IMR-90 (cell line): ENCODE data around the gene ATXN10. TPM values are rescaled to one million over a fixed set of nuclear protein-coding genes. Genes with fewer than 3 reads are reported as not detected.

Experiments used
- ATAC-seq: fragments of 200-7000 bp; cut with Tn5 transposase; 2 replicates; pipeline ENCODE4 v1.9.1; 2020; ENCODE audit warnings: low read depth, mild to moderate bottlenecking, moderate library complexity
- BruUV-seq: library from RNA; stranded (reverse); fragments of 400-500 nt; replicated peaks from 2 replicates; lab custom pipeline; 2021; lab: Mats Ljungman, UMichigan
- CTCF ChIA-PET: fragments of 300-600 bp; formaldehyde crosslinking; extraction: SDS; loops from one replicate; lab custom pipeline; 2021; ENCODE audit warnings: antibody characterized with exemption; lab: Yijun Ruan, JAX
- POLR2A ChIA-PET: fragments of 300-600 bp; sonication (Branson Sonifier 250); formaldehyde crosslinking; loops from one replicate; lab custom pipeline; 2022; ENCODE audit warnings: antibody characterized with exemption; ENCODE audit not compliant: unreplicated experiment; lab: Charles Lee
- DNase-seq: peaks from one replicate; pipeline ENCODE4 v3.0.0; 2013
- H2AFZ ChIP-seq: replicated peaks from 2 replicates; pipeline ENCODE3; 2013; ENCODE audit warnings: low read length, mild to moderate bottlenecking; ENCODE audit not compliant: poor library complexity
- H2AK5ac ChIP-seq: 2 replicates; pipeline ENCODE4 v1.6.1; 2013; ENCODE audit warnings: low read depth, low read length, inconsistent platforms
- H2AK9ac ChIP-seq: replicated peaks from 2 replicates; pipeline ENCODE3; 2013; ENCODE audit warnings: mild to moderate bottlenecking, low read depth, low read length, moderate library complexity; ENCODE audit not compliant: poor library complexity
- H2BK120ac ChIP-seq: 2 replicates; pipeline ENCODE4 v1.6.1; 2013; ENCODE audit warnings: low read depth, low read length, inconsistent platforms
- H2BK15ac ChIP-seq: 3 replicates; pipeline ENCODE4 v1.6.1; 2013; ENCODE audit warnings: low read depth, low read length, inconsistent platforms
- H2BK20ac ChIP-seq: 2 replicates; pipeline ENCODE4 v1.6.1; 2013; ENCODE audit warnings: low read depth, mild to moderate bottlenecking, inconsistent platforms, low read length, moderate library complexity
- H2BK5ac ChIP-seq: 2 replicates; pipeline ENCODE4 v1.6.1; 2013; ENCODE audit warnings: mild to moderate bottlenecking, low read depth, low read length, inconsistent platforms; ENCODE audit not compliant: poor library complexity, severe bottlenecking
- H3K14ac ChIP-seq: replicated peaks from 2 replicates; pipeline ENCODE4 v1.6.1; 2013; ENCODE audit warnings: low read depth, low read length, inconsistent platforms
- H3K18ac ChIP-seq: 2 replicates; pipeline ENCODE4 v1.6.1; 2013; ENCODE audit warnings: low read depth, low read length, control low read depth
- H3K23ac ChIP-seq: 2 replicates; pipeline ENCODE4 v1.6.1; 2013; ENCODE audit warnings: low read depth, low read length, inconsistent platforms
- H3K27ac ChIP-seq: 2 replicates; pipeline ENCODE4 v1.5.1; 2013; ENCODE audit warnings: mild to moderate bottlenecking, control low read depth, low read length; ENCODE audit not compliant: insufficient read depth
- H3K27me3 ChIP-seq: 2 replicates; pipeline ENCODE4 v1.6.1; 2013; ENCODE audit warnings: low read length; ENCODE audit not compliant: control insufficient read depth, insufficient read depth
- H3K36me3 ChIP-seq: 2 replicates; pipeline ENCODE4 v1.6.1; 2013; ENCODE audit warnings: low read length, mixed read lengths; ENCODE audit not compliant: control insufficient read depth, insufficient read depth
- H3K4ac ChIP-seq: 2 replicates; pipeline ENCODE4 v1.6.1; 2013; ENCODE audit warnings: low read depth, low read length, inconsistent platforms
- H3K4me1 ChIP-seq: 2 replicates; pipeline ENCODE4 v1.6.1; 2013; ENCODE audit warnings: low read length, mixed read lengths; ENCODE audit not compliant: control insufficient read depth, insufficient read depth
- H3K4me2 ChIP-seq: 2 replicates; pipeline ENCODE4 v1.6.1; 2013; ENCODE audit warnings: low read depth, mild to moderate bottlenecking, control low read depth, low read length, moderate library complexity
- H3K4me3 ChIP-seq: 2 replicates; pipeline ENCODE4 v1.5.1; 2013; ENCODE audit warnings: low read depth, mild to moderate bottlenecking, control low read depth, low read length, moderate library complexity; ENCODE audit not compliant: insufficient read depth
- H3K56ac ChIP-seq: 2 replicates; pipeline ENCODE4 v1.6.1; 2013; ENCODE audit warnings: low read length, inconsistent platforms; ENCODE audit not compliant: insufficient read depth; ENCODE audit errors: extremely low read depth
- H3K79me1 ChIP-seq, 2 experiments: 2 replicates each; pipeline ENCODE4 v1.6.1; 2013; ENCODE audit warnings: low read length in 2 of 2, inconsistent platforms in 1 of 2, low read depth in 1 of 2
- H3K9ac ChIP-seq: 2 replicates; pipeline ENCODE4 v1.6.1; 2013; ENCODE audit warnings: low read depth, low read length, control low read depth
- H3K9me1 ChIP-seq: 2 replicates; pipeline ENCODE4 v1.6.1; 2013; ENCODE audit warnings: low read length, inconsistent platforms; ENCODE audit not compliant: insufficient read depth
- H3K9me3 ChIP-seq: 2 replicates; pipeline ENCODE4 v1.6.1; 2013; ENCODE audit warnings: low read length; ENCODE audit not compliant: control insufficient read depth, insufficient read depth
- H4K20me1 ChIP-seq: 2 replicates; pipeline ENCODE4 v1.6.1; 2013; ENCODE audit warnings: low read length, inconsistent platforms; ENCODE audit not compliant: insufficient read depth
- H4K5ac ChIP-seq: 2 replicates; pipeline ENCODE4 v1.6.1; 2013; ENCODE audit warnings: mild to moderate bottlenecking, low read depth, low read length, control low read depth
- H4K8ac ChIP-seq, 2 experiments: 2 replicates each; pipeline ENCODE4 v1.6.1; 2013; ENCODE audit warnings: low read depth in 2 of 2, low read length in 2 of 2, control low read depth in 1 of 2, inconsistent platforms in 1 of 2
- H4K91ac ChIP-seq: 2 replicates; pipeline ENCODE4 v1.6.1; 2013; ENCODE audit warnings: low read depth, low read length, inconsistent platforms; ENCODE audit not compliant: insufficient read depth
- MAFK ChIP-seq: IDR thresholded peaks from 2 replicates; pipeline ENCODE4 v1.6.1; 2012; ENCODE audit warnings: low read depth, low read length, improper control_type of control experiment
- POLR2A ChIP-seq: IDR thresholded peaks from 2 replicates; pipeline ENCODE4 v1.6.1; 2012; ENCODE audit warnings: mild to moderate bottlenecking, low read depth, low read length
- WGBS, 2 experiments: methylation state at CpG; one replicate each; pipeline versions ENCODE4 v1.1.5 to v1.1.7; 2013; ENCODE audit warnings: missing lambda C conversion rate in 2 of 2; ENCODE audit not compliant: insufficient read length in 1 of 2; ENCODE audit errors: extremely low coverage in 2 of 2; 5-methylcytosine and 5-hydroxymethylcytosine counted together
- dilution Hi-C: fragments of 300-500 bp; cut with HindIII; formaldehyde crosslinking; loops from one replicate; pipeline ENCODE4 v1.14.3; 2018; ENCODE audit warnings: low sequenced_read_pairs; ENCODE audit not compliant: unreplicated experiment
- in situ Hi-C: fragments of 300-500 bp; cut with MboI; formaldehyde crosslinking; loops from 3 replicates; pipeline ENCODE4 v1.14.3; 2019; ENCODE audit warnings: low sequenced_read_pairs, inconsistent platforms, mixed read lengths
- intact Hi-C: fragments of 100-400 bp; cut with micrococcal nuclease; formaldehyde crosslinking; loops from 2 replicates; pipeline ENCODE4 v1.10.0; 2022
- polyA plus RNA-seq, 3 experiments: library from polyadenylated mRNA; depleted of rRNA; stranded (reverse); fragments of >200 nt; gene quantifications; 2 replicates each; pipeline ENCODE4 v1.2.3, GENCODE V29; 2012; ENCODE audit warnings: low replicate concordance in 1 of 3
- total RNA-seq: library from RNA; depleted of rRNA; stranded (reverse); fragments of >200 nt; gene quantifications from 2 replicates; pipeline ENCODE4 v1.2.3, GENCODE V29; 2012

The ATXN10 gene
- total and polyA plus RNA-seq, 2 of the 4 experiments (the other 2 are of a cell fraction), result 116 to 231 TPM

DNA sequence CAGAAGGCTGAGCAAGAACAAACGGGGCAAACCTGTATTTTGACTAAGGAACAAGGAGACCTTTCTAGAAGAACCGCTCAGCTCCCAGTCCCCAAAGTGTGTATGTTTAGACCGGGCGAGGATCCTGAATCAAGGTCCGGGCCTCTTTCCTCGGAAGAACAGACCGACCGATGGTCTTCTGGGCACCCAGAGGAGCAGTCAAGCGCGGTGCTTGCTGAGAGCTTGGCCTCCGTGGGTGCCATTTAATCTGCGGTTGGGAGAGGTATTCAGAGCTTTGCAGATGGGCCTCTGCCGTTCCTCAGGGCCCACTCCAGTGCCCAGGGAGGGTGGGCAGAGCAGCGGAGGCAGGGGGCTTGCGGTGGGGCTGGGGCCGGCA lies 26.5 kb upstream of the ATXN10 start:
- H2BK120ac ChIP-seq, result no peak overlapping the region
- no peaks in the 10 kb centered on the region for H4K20me1 ChIP-seq
- H3K79me1 ChIP-seq, result no peaks in the 10 kb centered on the region
- WGBS, 2 experiments, result 42% methylated on average over 9 of the region's 16 CpGs; no CpG with 5 or more reads in 1 of the 2 experiments
- dilution Hi-C loops, result no loop called here
- H3K4me1 ChIP-seq, result peaks cover 2% of the 10 kb centered on the region; the same call in 1 of the 2 replicates
- no TSS peak for BruUV-seq
- no peak overlapping the region for H2BK5ac ChIP-seq
- no peak overlapping the region for H3K56ac ChIP-seq
- H3K4me2 ChIP-seq, result no peak overlapping the region
- H2AK5ac ChIP-seq, result no peak overlapping the region; the same call in 1 of the 2 replicates
- H2BK15ac ChIP-seq, result no peak overlapping the region
- intact Hi-C loops, result loop anchor here (1.0 kb wide), 1 partner anchor 186 kb away; no protein-coding TSS in a partner anchor
- H3K14ac ChIP-seq, result no peak overlapping the region
- H2AFZ ChIP-seq, result peak overlapping the region; percentile 84
- CTCF ChIA-PET, result interaction anchor here (0.7 kb wide), 1 partner anchor 213 kb away, joined by 6 read pairs; no protein-coding TSS in a partner anchor
- no peak overlapping the region for H4K5ac ChIP-seq
- no peaks in the 10 kb centered on the region for H3K36me3 ChIP-seq
- H3K9me1 ChIP-seq, result 0 out of 2 replicates have a peak, but pooled peaks cover 2% of the 10 kb centered on the region
- peak overlapping the region; percentile 79 for H2AK9ac ChIP-seq
- H3K27me3 ChIP-seq, result peaks cover 26% of the 10 kb centered on the region
- DNase-seq (no peak), ATAC-seq (no peak)
- POLR2A ChIA-PET, result no interaction called here
- in situ Hi-C loops, result loop anchor here (10.0 kb wide), 1 partner anchor 220 kb away; no protein-coding TSS in a partner anchor
- H3K4me3 ChIP-seq, result no peak overlapping the region
- H3K9ac ChIP-seq, result no peak overlapping the region
- no peak overlapping the region; the same call in 1 of the 2 replicates for H3K23ac ChIP-seq
- TF ChIP-seq MAFK (no peak), POLR2A (no peak)
- no peak overlapping the region for H4K8ac ChIP-seq
- H3K18ac ChIP-seq, result no peak overlapping the region
- H3K4ac ChIP-seq, result no peak overlapping the region
- H4K91ac ChIP-seq, result no peak overlapping the region
- no peak overlapping the region for H3K27ac ChIP-seq
- no peaks in the 10 kb centered on the region for H3K9me3 ChIP-seq
- no peak overlapping the region for H2BK20ac ChIP-seq
